HuH-7.5 (cell line): ENCODE data around the gene PATL2.
"Not testable (repeated sequence)": the region's sequence is repeated elsewhere in the genome, so short reads cannot be mapped to it uniquely, and the experiment has no call there.

Source experiments
- DNase-seq: peaks from one replicate; pipeline ENCODE4 v3.0.0; 2011; ENCODE audit warnings: low spot score

Gene PATL2

GRCh38 chr15:44711096-44711742, at the start of gene PATL2, which contains the start of gene B2M:
Gene PATL2 (minus strand): TSS chr15:44711323. CDS start chr15:44676490, 34,833 bp downstream.
Gene B2M (plus strand): TSS chr15:44711517. CDS start chr15:44711547, 30 bp downstream.
- peak; percentile 53 for DNase-seq

GRCh38 chr15:44753345-44753744, 42.2 kb upstream of the PATL2 start:
- DNase-seq = no peak

- not testable (repeated sequence) for DNase-seq
Observed at GRCh38 chr15:44743454-44743853, 32.3 kb upstream of the PATL2 start.

GRCh38 chr15:44739222-44739847, 28.2 kb upstream of the PATL2 start:
- not testable (repeated sequence) for DNase-seq

- DNase-seq = peak; percentile 12
Observed at GRCh38 chr15:44738340-44738984, 27.3 kb upstream of the PATL2 start.

- no peak for DNase-seq
Observed at GRCh38 chr15:44736181-44736765, 25.1 kb upstream of the PATL2 start, which contains the start of gene TRIM69. Gene TRIM69 (plus strand): TSS chr15:44736528. CDS start chr15:44736705, 177 bp downstream.

- DNase-seq = no peak
Observed at GRCh38 chr15:44735482-44736180, 24.5 kb upstream of the PATL2 start.

GRCh38 chr15:44734839-44735481, 23.8 kb upstream of the PATL2 start:
- no peak for DNase-seq

GRCh38 chr15:44729408-44730127, 18.4 kb upstream of the PATL2 start:
- DNase-seq = no peak

GRCh38 chr15:44728576-44729407, 17.7 kb upstream of the PATL2 start:
- peak; percentile 49 for DNase-seq

- DNase-seq = not testable (repeated sequence)
Observed at GRCh38 chr15:44728232-44728575, 17.1 kb upstream of the PATL2 start.

- DNase-seq = no peak
Observed at GRCh38 chr15:44727485-44728231, 16.5 kb upstream of the PATL2 start.

GRCh38 chr15:44726568-44727484, 15.7 kb upstream of the PATL2 start:
- no peak for DNase-seq

GRCh38 chr15:44726136-44726535, 15.0 kb upstream of the PATL2 start:
- no peak for DNase-seq

- no peak for DNase-seq
Observed at GRCh38 chr15:44722011-44722410, 10.9 kb upstream of the PATL2 start.

- DNase-seq = no peak
Observed at GRCh38 chr15:44720460-44721176, 9.5 kb upstream of the PATL2 start.

GRCh38 chr15:44720000-44720435, 8.9 kb upstream of the PATL2 start:
- DNase-seq = not testable (repeated sequence)
